Kidney glomerular epithelial cell (primary cell): ENCODE measurements around the gene DCST1.

ENCODE experiments used
- DNase-seq: peaks from one replicate; lab custom pipeline; 2025; lab: John Stamatoyannopoulos, UW

DCST1 gene

GRCh38 chr1:155000726-155001424 is 32.7 kb upstream of the DCST1 start:
- DNase-seq: peak; percentile 87

GRCh38 chr1:155001425-155001674 is 32.3 kb upstream of the DCST1 start:
- no peak for DNase-seq

GRCh38 chr1:155001675-155002463 is 31.8 kb upstream of the DCST1 start:
- peak; percentile 96 for DNase-seq

GRCh38 chr1:155002464-155003226 is 31.0 kb upstream of the DCST1 start, which contains the start of gene ZBTB7B:
TSS of gene ZBTB7B (plus strand) at chr1:155002802. CDS start at chr1:155014661, 11,859 bp downstream.
- no peak for DNase-seq

DNA sequence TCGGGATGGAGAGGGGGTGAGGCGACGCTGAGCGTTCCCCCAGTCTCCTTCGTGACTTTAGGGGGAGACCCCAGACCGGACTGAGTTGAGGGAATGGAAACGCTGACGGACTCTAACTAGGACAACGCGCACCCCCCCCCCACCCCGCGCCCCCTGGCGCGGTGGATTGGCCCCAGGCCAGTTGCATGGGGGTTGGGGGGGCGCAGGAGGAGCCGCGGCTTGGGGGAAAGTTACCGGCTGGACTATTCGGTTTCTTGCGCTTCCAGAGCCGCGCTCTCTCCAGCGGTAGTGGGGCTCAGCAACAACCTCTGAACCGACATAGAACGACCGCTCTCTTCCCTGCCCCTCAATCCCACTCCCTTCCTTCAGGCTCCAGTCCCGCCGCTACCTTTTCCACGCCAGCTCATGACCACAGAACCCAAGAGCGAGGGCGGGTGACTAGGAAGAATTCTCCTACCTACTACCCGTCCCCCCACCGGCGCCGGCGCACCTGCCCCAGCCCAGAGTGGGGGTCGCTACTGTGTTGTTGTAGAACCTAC is 30.3 kb upstream of the DCST1 start:
- DNase-seq: no peak

GRCh38 chr1:155003766-155004351 is 29.8 kb upstream of the DCST1 start:
- peak; percentile 44 for DNase-seq

DNA sequence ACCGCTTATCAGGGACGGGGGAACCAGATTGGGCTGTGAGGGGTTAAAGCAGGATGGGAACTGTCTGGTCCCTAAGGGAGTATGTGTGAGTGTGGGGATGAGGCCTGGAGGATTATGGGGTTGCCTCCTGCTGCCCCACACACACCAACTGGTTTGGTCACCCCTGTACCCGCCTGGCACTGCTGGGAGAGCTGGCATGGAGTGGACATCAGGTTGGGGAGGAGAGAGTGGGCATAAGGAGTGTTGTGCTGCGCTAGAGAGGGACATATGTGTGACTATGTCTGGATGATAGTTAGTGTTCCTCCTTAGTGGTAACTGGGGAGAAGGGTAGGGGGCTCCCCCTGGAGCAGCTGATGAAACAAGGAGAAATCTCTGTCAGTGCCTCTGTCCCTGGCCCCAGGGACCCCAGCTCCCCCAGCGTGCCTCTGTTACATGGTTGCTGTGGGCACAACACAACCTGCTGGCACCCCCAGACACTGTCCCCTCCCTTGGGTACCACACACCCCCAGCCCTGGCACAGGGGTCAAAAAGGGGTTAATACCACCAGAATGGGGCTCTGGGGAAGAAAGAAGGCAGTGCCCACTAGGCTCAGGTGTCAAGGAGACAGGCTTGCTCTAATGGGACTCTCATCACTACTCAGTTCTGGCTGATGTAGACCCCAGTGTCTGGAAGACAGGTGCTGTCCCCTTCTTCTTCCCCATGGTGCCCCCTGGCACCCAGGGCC is 29.1 kb upstream of the DCST1 start:
- DNase-seq: no peak

DNA sequence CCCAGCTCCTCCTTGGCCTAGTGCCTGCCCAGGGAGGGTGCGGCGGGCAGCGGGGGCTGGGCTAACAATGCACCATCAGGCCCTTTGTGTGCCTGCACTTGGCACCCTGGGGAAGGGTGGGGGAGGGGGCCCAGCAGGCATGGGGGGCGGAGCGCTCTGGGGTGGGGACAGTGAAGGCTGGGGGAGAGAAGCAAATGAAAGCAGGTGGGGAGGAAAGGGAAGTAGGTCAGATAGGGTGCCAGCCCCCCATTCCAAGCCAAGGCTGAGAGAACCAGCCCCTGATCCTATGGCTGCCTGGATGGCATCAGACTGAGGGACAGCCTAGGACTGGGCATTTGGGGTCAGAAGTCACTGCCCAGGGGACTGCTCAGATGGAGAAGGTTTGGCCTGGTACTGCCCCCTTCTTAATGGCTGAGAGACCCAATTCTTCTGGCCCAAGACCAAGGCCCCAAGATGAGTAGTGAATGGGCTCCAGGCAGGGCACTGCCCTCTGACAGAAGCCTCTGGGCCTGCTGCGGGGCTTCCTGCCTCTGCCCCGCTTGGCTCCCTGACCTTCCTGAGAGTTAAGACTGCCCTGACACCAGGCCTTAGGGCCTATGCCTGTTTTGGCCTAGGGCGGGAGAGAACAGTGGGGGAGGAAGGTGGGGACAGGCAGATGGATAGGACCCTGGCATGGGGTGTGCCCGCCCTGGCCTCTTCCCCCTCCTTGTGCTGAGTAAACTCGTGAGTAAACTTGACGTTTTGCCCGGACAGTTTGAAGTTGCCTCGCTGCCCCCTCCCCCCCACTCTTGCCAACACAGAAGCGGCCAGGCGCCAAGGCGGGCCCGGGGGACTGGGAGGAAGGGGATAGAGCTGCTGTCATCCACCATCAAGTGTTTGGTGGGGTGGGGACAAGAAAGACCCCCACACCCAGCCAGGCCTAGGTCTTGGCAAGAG is 28.3 kb upstream of the DCST1 start:
- no peak for DNase-seq

- no peak for DNase-seq
Measured at GRCh38 chr1:155006601-155007101, 27.0 kb upstream of the DCST1 start.

GRCh38 chr1:155007251-155007828 is 26.3 kb upstream of the DCST1 start:
- no peak for DNase-seq

DNA sequence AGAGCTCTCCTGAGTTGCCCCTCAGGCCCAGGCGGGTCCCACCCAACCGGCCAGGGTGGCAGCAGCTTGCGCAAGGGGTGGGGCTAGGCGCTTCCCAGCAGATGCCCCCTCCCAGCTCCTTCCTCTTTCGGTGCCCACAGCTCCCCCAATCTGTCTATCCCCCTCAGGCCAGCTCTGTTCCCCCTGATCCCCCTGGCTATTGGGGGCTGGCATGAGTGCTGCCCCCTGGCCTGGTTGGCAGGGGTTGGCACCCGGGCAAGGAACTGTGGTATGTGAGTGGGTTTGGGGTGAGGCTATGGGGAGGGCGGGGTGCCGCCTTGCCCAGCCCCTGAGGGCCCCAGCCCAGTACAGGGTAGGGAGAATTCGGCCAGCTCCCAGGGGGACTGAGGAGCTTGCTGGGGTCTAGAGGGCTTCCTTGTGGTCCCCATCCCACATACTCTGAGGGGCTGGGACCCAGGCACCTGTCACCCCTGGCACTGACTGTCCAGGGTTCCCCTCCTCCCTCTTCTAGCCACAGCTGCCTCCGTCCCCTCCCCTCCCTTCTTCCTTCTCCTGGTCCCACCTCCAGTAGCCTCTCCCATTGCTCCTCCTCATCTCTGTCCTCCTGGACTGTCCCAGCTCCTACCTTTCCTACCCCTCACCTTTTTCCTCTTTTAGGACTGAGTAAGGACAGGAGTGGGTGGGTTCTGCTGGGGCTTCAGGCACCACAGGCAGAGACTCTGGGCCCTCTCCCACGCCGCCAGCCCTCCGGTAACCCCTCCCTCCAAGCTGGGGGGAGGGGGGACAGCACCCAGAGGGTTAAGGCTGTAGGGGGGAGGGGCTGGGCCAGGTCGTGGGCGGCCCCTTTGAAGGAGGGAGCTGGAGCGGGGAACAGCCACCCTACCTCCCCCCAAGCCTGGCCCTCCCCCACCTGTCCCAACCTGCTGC is 25.3 kb upstream of the DCST1 start:
- no peak for DNase-seq

DNA sequence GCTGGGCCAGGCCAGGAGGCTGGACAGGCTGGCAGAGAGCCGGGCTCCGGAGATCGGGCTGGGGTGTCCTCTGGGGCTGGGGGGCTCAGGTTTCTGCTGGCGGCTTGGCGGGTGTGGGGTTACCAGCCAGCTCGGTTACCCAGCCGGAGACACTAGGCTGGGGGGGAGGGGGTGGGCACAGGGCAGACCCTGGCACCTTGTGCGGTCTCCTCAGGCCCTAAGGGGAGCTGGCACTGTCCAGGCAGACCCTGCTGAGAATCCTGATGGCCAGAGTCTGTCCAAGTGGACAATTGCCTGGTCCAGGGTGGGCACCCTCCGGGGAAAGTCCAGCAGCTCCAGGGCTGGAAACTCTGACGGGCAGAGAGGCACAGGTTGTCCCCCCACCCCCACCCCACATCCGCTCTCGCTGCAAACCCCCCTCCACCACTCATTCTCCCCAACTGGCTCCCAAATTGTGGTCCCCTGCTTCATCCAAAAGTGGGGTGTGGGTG is 24.4 kb upstream of the DCST1 start:
- no peak for DNase-seq

- DNase-seq: no peak
Measured at GRCh38 chr1:155009742-155010141, 23.9 kb upstream of the DCST1 start.

DNA sequence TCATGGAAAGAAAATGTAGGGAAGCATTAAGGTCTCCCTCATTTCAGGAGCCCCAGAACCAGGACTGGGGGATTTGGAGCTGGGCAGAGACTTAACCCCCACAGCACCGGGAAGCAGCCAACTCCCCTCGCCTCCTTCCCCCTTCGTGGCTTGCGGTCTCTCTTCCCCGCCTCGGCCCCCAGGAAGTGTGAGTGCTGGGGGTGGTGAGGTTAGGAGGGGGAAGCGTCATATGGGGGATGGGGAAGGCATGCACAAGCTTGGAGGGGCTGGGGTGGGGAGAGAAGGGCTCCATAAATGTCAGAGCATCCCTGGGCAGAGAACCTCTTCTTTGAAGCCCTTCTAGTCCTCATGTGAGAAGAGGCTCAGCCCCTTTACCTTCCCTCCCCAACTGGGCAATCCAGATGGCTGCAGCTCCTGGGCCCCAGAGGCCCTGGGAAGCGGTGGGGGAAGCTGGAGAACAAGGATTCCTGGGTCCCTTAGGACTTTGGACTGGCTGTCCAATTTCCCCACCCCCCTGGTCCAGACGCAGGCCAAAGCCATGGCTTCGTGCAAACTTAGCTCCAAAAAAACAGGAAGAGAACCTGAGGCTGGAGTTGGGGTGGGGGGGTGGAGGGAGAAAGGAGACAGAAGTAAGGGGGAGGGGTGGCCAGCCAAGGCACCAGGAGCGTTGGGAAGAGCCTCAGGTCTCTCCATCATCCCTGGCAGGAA is 23.3 kb upstream of the DCST1 start:
- no peak for DNase-seq

DNA sequence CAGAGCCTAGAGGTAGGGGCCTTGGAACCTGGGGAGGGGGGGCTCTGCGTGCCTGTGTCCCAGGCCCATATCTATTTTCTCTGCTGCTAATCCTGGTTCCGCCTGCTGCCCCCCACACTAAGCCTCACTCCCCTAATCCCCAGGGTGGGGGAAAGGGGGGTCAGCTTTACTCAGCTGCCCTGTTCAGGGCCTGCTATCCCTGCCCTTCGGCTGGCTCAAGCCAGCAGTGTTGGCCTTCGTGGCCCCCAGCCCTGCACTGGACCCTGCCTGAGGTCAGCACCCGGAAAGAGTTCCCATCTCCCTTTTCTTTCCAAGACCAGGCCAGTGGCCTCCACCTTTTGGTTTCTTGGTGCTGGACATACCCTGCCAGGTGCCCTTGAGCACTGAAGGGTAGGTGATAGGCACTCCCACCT is 22.6 kb upstream of the DCST1 start:
- DNase-seq: no peak

DNA sequence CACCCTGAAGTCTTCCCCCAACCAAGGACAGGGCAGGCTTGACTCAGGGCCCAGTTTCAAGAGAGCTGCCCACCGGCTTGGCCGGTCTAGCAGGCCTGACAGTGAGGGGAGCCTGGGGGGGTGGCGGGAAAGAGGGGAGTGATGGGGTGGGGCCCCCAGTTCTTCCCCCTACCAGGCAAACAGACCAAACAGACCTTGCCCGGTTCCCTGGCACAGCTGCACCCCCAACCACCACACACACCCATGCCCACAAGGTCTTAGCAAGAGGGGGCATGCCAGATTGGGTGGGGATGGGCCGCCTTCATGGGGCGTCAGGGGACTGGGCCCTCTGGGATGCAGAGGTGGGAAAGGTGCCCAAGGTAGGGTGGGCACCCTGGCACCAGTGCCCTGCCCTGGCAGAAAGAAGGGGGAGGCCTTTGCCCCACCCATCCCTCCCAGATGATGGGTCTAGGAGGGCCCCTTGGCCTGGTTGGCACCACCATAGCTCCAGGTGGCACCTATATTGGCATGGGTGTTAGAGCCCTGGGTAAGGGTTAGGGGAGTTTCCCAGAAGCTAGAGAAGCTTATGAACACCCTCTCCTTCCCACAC is 22.1 kb upstream of the DCST1 start:
- no peak for DNase-seq

DNA sequence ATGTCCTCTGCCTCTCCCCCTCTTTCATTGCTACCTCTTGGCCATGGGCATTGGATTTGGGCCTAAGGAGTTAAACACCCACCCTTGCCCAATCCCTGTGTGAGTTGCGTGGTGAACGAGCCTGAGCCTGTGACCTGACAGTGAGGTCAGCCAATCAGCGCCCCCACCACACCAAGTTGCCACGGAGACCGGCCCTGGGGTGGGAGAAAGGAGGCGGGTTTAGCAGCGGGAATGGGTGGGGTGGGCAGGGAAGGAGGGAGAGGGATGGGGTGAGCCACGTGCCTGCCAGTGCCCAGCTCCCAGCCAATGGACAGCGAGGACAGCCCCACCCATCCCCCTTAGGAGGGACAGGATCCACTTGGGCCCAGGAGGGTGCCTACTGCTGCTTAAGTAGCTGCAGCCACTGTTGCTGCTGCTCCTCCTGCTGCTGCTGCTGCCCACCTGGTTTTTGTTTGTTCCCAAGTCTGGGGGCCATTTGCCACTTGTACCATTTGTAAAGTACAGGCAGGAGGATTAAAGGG is 21.5 kb upstream of the DCST1 start:
- no peak for DNase-seq
